ENCODE measurements around the gene SH2D4B.

SH2D4B gene

DNA sequence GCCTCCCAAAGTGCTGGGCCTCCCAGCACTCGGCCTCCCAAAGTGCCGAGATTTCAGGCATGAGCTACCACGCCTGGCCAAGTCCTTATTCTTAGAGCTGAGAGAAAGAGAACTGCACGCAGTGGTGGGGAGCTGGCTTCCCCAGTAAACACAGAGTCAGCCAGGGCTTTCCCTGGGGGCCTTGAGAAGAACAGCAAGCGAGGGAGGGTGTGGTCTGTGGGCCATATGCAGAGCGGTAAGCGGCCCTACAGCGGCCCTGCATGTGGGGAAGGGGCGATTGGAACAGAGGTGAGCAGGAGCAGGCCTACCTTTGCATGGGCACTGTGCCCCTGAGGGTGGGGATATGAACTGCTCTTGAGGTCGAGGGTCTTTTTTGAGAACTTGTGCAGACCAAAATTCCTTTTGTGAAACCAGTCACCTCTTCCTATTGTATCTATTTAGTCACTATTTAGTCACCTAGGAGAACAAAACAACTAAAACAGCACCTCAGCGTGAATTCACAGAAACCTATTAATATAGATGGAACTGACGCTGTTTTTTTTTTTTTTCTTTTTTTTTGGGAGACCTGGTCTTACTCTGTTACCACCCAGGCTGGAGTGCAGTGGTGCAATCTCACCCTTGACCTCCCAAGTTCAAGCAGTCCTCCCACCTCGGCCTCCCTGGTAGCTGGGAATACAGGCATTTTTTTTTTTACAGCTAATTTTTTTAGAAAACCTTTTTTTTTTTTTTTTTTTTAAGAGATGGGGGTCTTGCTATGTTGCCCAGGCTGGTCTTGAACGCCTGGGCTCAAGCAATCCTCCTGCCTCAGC lies 36.9 kb upstream of the SH2D4B start:
- Histone ChIP-seq H3K9me3 (peaks cover 4% of the 10 kb centered on the region; the same call in 1 of the 2 replicates), H3K27me3 (ENCODE audit: low read depth) (no peaks in the 10 kb centered on the region), H3K4me1 (peaks cover 1% of the 10 kb centered on the region), H3K36me3 (replicated peaks) (0 out of 2 replicates have a peak, but pooled peaks cover 5% of the 10 kb centered on the region), H3K4me3 (no peak overlapping the region)
- in situ Hi-C loops (cut with MboI; ENCODE audit: low sequenced_read_pairs): no loop called here
- no peak for DNase-seq (ENCODE audit: low spot score in 2 of 2)

DNA sequence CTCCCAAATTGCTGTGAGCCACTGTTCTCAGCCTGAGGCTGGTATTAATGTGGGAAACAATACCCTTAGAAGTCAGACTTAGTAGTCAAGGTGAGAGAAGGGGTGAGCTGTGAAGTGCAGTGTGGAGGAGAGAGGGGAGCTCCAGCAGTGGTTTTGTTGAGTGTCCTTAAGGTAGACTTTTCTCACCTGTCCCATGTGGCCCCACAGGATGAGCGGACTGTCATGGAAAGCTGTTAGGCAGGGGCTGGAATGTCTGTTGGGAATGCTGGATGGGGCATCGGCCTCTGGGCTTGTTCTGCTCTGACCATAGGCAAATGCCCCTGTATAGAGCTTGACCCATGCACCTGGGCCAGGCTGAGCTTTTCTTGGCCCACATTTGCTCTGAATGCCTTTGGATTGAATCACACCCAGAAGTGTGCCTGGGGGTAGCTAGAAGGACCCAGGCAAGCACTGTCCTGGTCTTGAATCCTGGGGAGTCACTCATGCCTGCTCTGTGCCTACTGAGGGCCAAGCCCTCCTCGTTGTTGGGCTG lies 36.3 kb upstream of the SH2D4B start:
- in situ Hi-C loops (cut with MboI; ENCODE audit: low sequenced_read_pairs): no loop called here
- no peak for DNase-seq (ENCODE audit: low spot score in 2 of 2)
- Histone ChIP-seq H3K27me3 (ENCODE audit: low read depth) (no peaks in the 10 kb centered on the region), H3K4me3 (no peak overlapping the region), H3K9me3 (no peaks in the 10 kb centered on the region; the same call in 1 of the 2 replicates), H3K36me3 (replicated peaks) (peaks cover 5% of the 10 kb centered on the region; the same call in 1 of the 2 replicates), H3K4me1 (peaks cover 7% of the 10 kb centered on the region)

DNA sequence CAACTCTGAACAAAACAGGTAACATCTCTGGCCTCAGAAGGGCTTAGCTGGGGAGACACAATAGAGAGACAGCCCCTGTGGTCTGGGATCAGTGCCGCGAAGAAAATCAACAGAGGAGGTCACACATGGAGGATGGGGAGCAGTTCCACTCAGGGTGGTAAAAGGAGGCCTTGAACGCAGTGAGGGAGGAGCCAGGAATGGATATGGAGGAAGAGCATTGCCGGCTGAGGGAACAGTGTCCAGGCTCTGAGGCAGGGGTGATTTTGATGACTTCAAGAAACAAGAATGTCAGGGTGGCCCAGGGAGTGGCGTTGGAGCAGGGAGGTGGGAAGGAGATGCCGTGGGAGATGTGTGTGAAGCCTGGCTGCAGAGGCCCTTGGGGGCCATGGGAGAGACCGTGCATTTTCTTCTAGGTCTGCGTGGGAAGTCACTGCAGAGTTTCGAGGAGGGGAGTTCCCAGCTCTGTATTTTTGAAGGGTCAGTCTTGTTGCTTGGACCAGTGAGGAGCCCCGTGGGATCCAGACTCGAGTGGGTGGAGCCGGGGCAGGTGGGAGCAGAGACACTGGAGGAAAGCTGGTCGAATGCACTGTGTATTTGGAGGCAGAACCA lies 35.7 kb upstream of the SH2D4B start:
- in situ Hi-C loops (cut with MboI; ENCODE audit: low sequenced_read_pairs): no loop called here
- peaks cover 5% of the 10 kb centered on the region for H3K36me3 ChIP-seq (replicated peaks)
- H3K4me1 ChIP-seq: peaks cover 7% of the 10 kb centered on the region
- H3K27me3 ChIP-seq (ENCODE audit: low read depth): no peaks in the 10 kb centered on the region
- no peak overlapping the region for H3K4me3 ChIP-seq
- no peak for DNase-seq (ENCODE audit: low spot score in 2 of 2)
- H3K9me3 ChIP-seq: no peaks in the 10 kb centered on the region

DNA sequence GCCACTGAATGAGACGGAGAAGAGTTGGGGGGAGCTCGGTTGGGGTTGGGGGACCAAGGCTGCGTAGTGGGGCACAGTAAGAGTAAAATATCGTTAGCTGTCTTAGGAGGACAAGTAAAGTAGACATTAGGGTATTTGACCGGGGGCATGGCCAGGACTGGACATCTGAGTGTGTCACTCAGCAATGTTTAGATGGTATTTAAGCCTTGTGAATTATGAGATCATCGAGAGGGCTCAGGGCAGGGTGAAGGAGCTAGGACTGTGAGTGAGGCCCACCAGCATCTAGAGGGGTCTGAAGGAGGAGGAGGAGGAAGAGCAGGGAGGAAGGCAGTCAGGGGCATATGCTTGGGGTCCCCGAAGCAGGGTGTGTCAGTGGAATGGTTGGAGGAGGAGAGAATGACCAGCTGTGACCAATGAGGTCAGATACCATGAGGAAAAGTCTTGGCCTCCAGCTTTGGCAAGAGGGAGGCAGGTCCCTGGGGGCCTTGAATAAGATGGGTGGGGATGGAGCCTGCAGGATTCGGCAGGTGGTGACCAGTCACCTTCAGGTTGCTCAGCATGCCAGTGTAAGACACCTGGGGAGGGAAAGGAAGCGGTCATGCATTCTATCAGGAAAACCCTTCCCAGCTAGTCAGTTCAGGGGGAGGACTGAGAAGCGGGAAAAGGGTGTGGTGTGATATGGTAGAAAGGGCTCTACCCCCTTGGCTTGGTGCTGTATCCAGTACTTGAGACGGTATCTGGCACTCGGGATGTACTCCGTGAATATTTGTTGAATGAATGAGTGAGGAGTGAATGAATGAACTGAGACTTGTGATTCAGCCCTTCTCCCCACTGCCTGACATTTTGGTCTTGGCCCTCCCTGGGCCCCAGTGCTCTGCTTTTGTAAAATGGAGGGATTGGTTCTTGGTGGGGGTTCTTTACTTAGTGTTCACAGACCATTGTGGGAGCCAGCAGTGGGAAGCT lies 34.8 kb upstream of the SH2D4B start:
- peaks cover 7% of the 10 kb centered on the region for H3K4me1 ChIP-seq
- no peak overlapping the region for H3K4me3 ChIP-seq
- in situ Hi-C loops (cut with MboI; ENCODE audit: low sequenced_read_pairs): no loop called here
- no peaks in the 10 kb centered on the region for H3K27me3 ChIP-seq (ENCODE audit: low read depth)
- H3K9me3 ChIP-seq: no peaks in the 10 kb centered on the region
- DNase-seq (ENCODE audit: low spot score in 2 of 2): no peak
- peaks cover 5% of the 10 kb centered on the region for H3K36me3 ChIP-seq (replicated peaks)

DNA sequence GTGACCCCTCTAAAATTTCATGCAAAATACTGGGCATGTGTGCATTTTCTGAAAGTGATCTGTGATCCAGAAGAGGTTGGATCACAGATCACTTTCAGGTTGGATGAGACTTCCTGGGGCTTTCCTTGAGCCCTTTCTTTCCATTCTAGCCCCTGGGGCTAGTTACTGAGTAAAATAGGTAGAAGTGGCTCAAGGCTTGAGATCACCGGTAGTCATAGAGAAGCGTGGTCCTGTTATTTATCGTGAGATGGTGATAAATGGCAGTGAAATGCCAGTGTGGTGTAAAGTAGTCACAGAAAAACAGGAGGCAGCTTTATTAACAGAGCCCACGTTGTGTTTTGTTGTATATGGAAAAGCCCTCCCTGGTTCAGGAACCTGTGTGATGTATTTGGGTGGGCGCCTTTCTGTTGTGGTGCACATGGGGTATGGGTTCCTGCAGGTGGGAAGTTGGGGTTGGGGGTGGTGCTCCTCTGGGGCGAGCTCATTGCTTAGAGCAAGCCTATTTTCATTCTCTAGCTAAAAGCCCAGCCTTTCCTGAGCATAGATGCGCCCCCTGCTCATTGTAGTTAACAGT lies 34.0 kb upstream of the SH2D4B start:
- no peak for DNase-seq (ENCODE audit: low spot score in 2 of 2)
- Histone ChIP-seq H3K9me3 (no peaks in the 10 kb centered on the region), H3K4me3 (no peak overlapping the region), H3K36me3 (replicated peaks) (peaks cover 5% of the 10 kb centered on the region), H3K27me3 (ENCODE audit: low read depth) (no peaks in the 10 kb centered on the region), H3K4me1 (peaks cover 7% of the 10 kb centered on the region)
- in situ Hi-C loops (cut with MboI; ENCODE audit: low sequenced_read_pairs): no loop called here

DNA sequence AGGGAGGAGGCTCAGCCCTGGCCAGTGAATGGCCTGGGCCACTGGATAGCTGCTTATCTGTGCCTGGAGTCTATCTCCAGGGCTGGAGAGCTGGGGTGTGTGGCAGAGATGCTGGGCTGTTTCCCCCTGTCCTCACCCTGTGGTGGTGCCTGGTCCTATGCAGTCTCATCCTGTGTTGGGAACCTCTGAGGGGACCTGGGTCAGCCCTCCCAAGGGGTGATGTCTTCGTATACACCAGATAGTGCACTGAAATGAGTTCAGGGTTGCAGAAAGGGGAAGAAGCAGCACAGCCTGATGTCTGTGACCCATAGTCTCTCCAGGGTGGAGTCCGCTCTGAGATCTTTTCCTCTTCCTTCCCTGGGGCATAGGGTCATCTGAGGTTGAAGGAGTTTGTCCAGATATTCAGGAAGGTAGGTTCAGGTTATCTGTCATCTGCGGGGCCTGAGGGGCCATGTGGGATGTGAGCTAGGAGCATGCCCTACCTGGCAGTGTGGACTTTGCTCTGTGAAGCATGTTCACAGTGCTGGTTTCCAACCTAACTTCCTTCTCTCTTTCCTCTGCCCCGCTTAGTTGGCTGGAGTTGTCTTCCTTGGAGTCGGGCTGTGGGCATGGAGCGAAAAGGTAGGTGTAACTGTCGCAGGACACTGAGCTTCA lies 33.4 kb upstream of the SH2D4B start:
- DNase-seq (ENCODE audit: low spot score in 2 of 2): no peak
- no peak overlapping the region for H3K4me3 ChIP-seq
- in situ Hi-C loops (cut with MboI; ENCODE audit: low sequenced_read_pairs): no loop called here
- H3K4me1 ChIP-seq: peaks cover 7% of the 10 kb centered on the region
- peaks cover 7% of the 10 kb centered on the region for H3K36me3 ChIP-seq (replicated peaks)
- no peaks in the 10 kb centered on the region for H3K9me3 ChIP-seq
- no peaks in the 10 kb centered on the region for H3K27me3 ChIP-seq (ENCODE audit: low read depth)

DNA sequence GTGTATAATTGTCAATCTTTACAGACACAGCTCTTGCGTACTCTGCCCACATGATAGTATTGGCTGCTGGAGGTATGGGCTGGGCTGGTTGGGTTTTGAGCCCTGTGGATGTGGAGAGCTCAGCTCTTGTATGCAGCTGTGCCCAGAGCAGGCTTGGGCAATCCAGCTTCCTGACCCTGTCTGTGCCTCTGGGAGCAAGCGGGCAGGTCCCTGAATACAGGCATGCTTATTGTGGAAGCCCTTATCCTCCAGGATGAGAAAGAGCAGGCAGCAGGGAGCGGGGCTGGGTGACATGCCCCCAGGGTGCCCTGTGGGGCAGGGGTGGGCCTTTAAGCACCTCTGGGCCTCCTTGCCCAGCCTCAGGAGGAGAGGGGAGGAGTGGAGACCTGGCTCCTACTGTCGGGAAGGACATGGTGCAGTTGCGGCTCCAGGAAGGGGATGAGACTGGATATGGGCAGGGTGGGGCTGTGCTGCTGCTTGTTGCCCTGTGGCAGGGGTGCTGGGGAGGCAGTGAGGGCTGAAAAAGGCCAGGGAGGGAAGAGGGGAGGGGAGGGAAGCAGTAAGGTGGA lies 32.7 kb upstream of the SH2D4B start:
- Histone ChIP-seq H3K4me1 (peaks cover 7% of the 10 kb centered on the region), H3K27me3 (ENCODE audit: low read depth) (no peaks in the 10 kb centered on the region), H3K9me3 (no peaks in the 10 kb centered on the region), H3K4me3 (no peak overlapping the region), H3K36me3 (replicated peaks) (peaks cover 9% of the 10 kb centered on the region)
- in situ Hi-C loops (cut with MboI; ENCODE audit: low sequenced_read_pairs): loop anchor here (5.0 kb wide), 1 partner anchor 58 kb away; no protein-coding TSS in a partner anchor
- no peak for DNase-seq (ENCODE audit: low spot score in 2 of 2)

DNA sequence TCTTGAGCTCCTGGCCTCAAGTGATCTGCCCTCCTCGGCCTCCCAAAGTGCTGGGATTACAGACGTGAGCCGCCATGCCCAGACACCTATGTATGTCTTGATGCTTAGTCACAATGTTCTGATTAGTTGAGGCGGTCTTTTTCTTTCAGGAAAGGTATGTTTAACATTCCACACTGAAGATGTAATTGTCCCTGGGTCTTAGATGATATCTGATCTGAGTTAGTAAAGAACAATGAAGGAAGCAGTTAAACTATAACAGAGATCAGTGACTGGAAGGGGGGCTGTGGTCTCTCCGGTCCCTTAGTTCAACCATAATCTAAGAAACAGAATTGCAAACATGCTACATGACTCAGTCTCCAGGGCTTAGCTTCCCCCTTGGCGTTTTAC lies 31.5 kb upstream of the SH2D4B start:
- in situ Hi-C loops (cut with MboI; ENCODE audit: low sequenced_read_pairs): loop anchor here (5.0 kb wide), 1 partner anchor 59 kb away; no protein-coding TSS in a partner anchor
- H3K27me3 ChIP-seq (ENCODE audit: low read depth): no peaks in the 10 kb centered on the region
- peaks cover 9% of the 10 kb centered on the region for H3K36me3 ChIP-seq (replicated peaks)
- peaks cover 7% of the 10 kb centered on the region for H3K4me1 ChIP-seq
- DNase-seq (ENCODE audit: low spot score in 2 of 2): no peak
- H3K4me3 ChIP-seq: no peak overlapping the region
- H3K9me3 ChIP-seq: no peaks in the 10 kb centered on the region

DNA sequence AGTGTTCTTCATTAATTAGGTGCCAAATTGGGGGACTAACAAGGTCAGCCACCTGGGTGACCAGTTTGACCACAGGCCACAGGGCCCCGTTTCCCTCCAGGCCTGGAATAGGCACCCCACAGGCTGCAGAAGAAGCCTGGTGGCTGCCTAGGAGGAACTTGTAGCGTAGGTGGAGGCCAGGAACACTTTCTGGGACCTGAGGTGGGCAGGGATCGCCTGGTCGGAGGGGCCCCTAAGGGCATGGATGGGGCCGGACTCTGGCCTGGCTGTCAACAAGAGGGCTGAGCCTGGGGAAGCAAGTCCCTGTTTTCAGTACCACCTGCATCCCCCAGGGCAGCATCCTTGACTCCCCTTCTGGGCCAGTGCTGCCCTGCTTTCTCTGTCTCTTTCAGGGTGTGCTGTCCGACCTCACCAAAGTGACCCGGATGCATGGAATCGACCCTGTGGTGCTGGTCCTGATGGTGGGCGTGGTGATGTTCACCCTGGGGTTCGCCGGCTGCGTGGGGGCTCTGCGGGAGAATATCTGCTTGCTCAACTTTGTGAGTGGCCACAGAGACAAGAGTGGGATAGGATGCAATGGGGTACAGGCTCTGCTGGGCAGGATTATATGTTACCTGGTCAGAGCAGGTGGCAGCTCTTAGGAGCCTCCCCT lies 30.7 kb upstream of the SH2D4B start:
- Histone ChIP-seq H3K4me3 (no peak overlapping the region), H3K27me3 (ENCODE audit: low read depth) (no peaks in the 10 kb centered on the region), H3K9me3 (no peaks in the 10 kb centered on the region), H3K36me3 (replicated peaks) (peaks cover 9% of the 10 kb centered on the region), H3K4me1 (peaks cover 7% of the 10 kb centered on the region)
- in situ Hi-C loops (cut with MboI; ENCODE audit: low sequenced_read_pairs): loop anchor here (5.0 kb wide), 1 partner anchor 60 kb away; no protein-coding TSS in a partner anchor
- DNase-seq (ENCODE audit: low spot score in 2 of 2): no peak

DNA sequence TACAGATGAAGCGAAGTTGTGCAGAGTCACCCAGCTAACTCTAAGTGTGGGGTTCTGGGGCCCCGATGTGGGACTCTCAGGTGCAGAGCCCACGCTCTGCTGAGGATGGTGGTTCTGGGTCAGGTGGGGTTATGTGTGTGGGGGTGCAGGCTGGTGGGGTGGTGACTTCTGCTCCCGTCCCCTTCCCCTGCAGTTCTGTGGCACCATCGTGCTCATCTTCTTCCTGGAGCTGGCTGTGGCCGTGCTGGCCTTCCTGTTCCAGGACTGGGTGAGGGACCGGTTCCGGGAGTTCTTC lies 28.6 kb upstream of the SH2D4B start:
- no peak for DNase-seq (ENCODE audit: low spot score in 2 of 2)
- no peaks in the 10 kb centered on the region for H3K27me3 ChIP-seq (ENCODE audit: low read depth)
- H3K4me1 ChIP-seq: peaks cover 7% of the 10 kb centered on the region
- in situ Hi-C loops (cut with MboI; ENCODE audit: low sequenced_read_pairs): loop anchor here (5.0 kb wide), 1 partner anchor 62 kb away; no protein-coding TSS in a partner anchor
- H3K9me3 ChIP-seq: no peaks in the 10 kb centered on the region
- H3K4me3 ChIP-seq: no peak overlapping the region
- H3K36me3 ChIP-seq (replicated peaks): peaks cover 9% of the 10 kb centered on the region

DNA sequence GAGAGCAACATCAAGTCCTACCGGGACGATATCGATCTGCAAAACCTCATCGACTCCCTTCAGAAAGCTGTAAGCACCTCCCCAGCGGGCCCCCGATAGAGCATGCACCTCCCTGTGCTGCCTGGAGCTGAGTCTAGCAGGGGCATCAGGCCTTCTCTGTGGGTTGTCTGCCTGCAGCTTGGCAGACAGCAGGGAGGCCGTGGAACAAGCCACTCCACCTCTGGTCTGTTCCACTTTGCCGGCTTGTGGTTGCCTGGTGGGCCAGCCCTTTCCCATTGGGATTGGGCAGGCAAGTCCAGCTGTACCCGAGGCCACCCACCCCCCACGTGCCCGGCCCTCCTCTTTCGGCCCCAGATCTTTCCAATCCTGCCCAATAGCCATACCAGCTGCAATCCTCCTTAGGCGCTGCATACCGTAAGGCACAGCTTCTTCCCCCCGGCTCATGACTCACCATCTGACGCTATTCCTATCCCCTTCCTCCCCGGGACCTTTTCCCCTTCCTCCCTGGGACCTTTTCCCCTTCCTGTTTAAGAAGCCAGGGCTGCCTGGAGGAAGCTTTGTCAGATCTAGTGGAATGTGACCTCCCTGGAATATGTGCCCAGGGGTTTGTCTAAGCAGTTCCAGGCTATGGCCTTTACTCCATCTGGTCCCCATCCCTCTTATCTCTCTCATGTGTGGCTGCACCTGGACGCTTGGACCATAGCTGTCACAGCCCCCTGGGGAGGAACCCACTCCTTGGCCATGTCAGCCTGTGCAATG lies 28.1 kb upstream of the SH2D4B start:
- Histone ChIP-seq H3K36me3 (replicated peaks) (peaks cover 9% of the 10 kb centered on the region), H3K4me3 (no peak overlapping the region), H3K4me1 (peaks cover 7% of the 10 kb centered on the region), H3K27me3 (ENCODE audit: low read depth) (no peaks in the 10 kb centered on the region), H3K9me3 (no peaks in the 10 kb centered on the region)
- no peak for DNase-seq (ENCODE audit: low spot score in 2 of 2)
- in situ Hi-C loops (cut with MboI; ENCODE audit: low sequenced_read_pairs): loop anchor here (5.0 kb wide), 1 partner anchor 62 kb away; no protein-coding TSS in a partner anchor

Measured in HAP-1 (cell line).